A549 (cell line): ENCODE results near the gene DACT2. TPM values are rescaled to one million over a fixed set of nuclear protein-coding genes. Genes with fewer than 3 reads are reported as not detected.

Source experiments
- ATAC-seq, 2 experiments: fragments of 200-7000 bp in 1 of 2; fragments of >200 bp in 1 of 2; cut with Nextera tagmentation in 1 of 2; cut with Tn5 transposase in 1 of 2; 3 replicates each; pipeline versions ENCODE4 v1.8.0 to v1.9.1; 2018 to 2020; ENCODE audit warnings: mild to moderate bottlenecking in 1 of 2, moderate library complexity in 1 of 2
- CTCF ChIA-PET: fragments of 300-600 bp; sonication (Branson Sonifier 250); formaldehyde crosslinking; extraction: SDS; loops from one replicate; lab custom pipeline; 2021; ENCODE audit warnings: antibody characterized with exemption, inconsistent platforms; lab: Yijun Ruan, JAX
- POLR2A ChIA-PET: fragments of 350-600 bp; formaldehyde crosslinking; extraction: SDS; loops from one replicate; lab custom pipeline; 2021; ENCODE audit warnings: antibody characterized with exemption, inconsistent platforms; lab: Yijun Ruan, JAX
- DNase-seq, 2 experiments: peaks; one replicate each; pipeline versions ENCODE4 v3.0.0 to v3.0.0-alpha.2; 2011 to 2016; ENCODE audit warnings: low read depth in 1 of 2, low spot score in 1 of 2
- FAIRE-seq: peaks from 2 replicates; lab custom pipeline; 2011; peaks lifted over from hg19 to GRCh38; lab: Jason Lieb, UNC
- H3K27ac ChIP-seq, 2 experiments: fragments of >200 bp; sonication (Bioruptor Twin); formaldehyde crosslinking; 3 replicates each; pipeline ENCODE4 v1.5.1; 2016 to 2017
- H3K4me1 ChIP-seq: fragments of >200 bp; sonication (Bioruptor Twin); formaldehyde crosslinking; 3 replicates; pipeline ENCODE4 v1.6.1; 2016
- H3K4me2 ChIP-seq: fragments of >200 bp; sonication (Bioruptor Twin); formaldehyde crosslinking; 3 replicates; pipeline ENCODE4 v1.6.1; 2016
- H3K4me3 ChIP-seq: fragments of >200 bp; sonication (Bioruptor Twin); formaldehyde crosslinking; 3 replicates; pipeline ENCODE4 v1.5.1; 2016
- H3K9me3 ChIP-seq: fragments of >200 bp; sonication (Bioruptor Twin); formaldehyde crosslinking; 3 replicates; pipeline ENCODE4 v1.6.1; 2016
- BCL3 ChIP-seq: fragments of >200 bp; sonication (Bioruptor Twin); formaldehyde crosslinking; IDR thresholded peaks from 3 replicates; pipeline ENCODE4 v1.6.1; 2016
- CBX2 ChIP-seq: fragments of 200-600 bp; sonication (generic); IDR thresholded peaks from 2 replicates; pipeline ENCODE4 v1.6.1; 2016; ENCODE audit warnings: low read depth, mild to moderate bottlenecking, borderline replicate concordance
- CBX8 ChIP-seq: fragments of 200-600 bp; sonication (generic); IDR thresholded peaks from 2 replicates; pipeline ENCODE4 v1.6.1; 2016
- CHD2 ChIP-seq: fragments of 150-350 bp; IDR thresholded peaks from 2 replicates; pipeline ENCODE4 v1.6.1; 2014; ENCODE audit warnings: low read length; ENCODE audit not compliant: partially characterized antibody
- CHD4 ChIP-seq: fragments of 200-600 bp; sonication (generic); IDR thresholded peaks from 2 replicates; pipeline ENCODE4 v1.6.1; 2016; ENCODE audit warnings: antibody characterized with exemption, mild to moderate bottlenecking, borderline replicate concordance
- EHF ChIP-seq: fragments of 250-450 bp; sonication (Bioruptor Pico); IDR thresholded peaks from 2 replicates; pipeline ENCODE4 v1.5.0; 2020; ENCODE audit warnings: mild to moderate bottlenecking
- ESRRA ChIP-seq: fragments of 150-350 bp; IDR thresholded peaks from 2 replicates; pipeline ENCODE4 v1.6.1; 2014; ENCODE audit warnings: mild to moderate bottlenecking, low read length, borderline replicate concordance
- FOXS1 ChIP-seq: fragments of 250-450 bp; sonication (Bioruptor Pico); IDR thresholded peaks from 2 replicates; pipeline ENCODE4 v1.5.0; 2020; ENCODE audit warnings: mild to moderate bottlenecking, moderate library complexity
- HDAC2 ChIP-seq: fragments of 200-600 bp; sonication (generic); IDR thresholded peaks from 2 replicates; pipeline ENCODE4 v1.6.1; 2016
- HMGXB4 ChIP-seq: fragments of 250-450 bp; sonication (Bioruptor Pico); IDR thresholded peaks from 2 replicates; pipeline ENCODE4 v1.5.0; 2021; ENCODE audit warnings: mild to moderate bottlenecking, moderate library complexity, borderline replicate concordance
- JUNB ChIP-seq: fragments of >200 bp; sonication (Bioruptor Twin); formaldehyde crosslinking; IDR thresholded peaks from 2 replicates; pipeline ENCODE4 v1.6.1; 2016
- KDM5A ChIP-seq: fragments of 200-600 bp; sonication (generic); IDR thresholded peaks from 2 replicates; pipeline ENCODE4 v1.6.1; 2016; ENCODE audit warnings: antibody characterized with exemption, mild to moderate bottlenecking
- MAX ChIP-seq: IDR thresholded peaks from 2 replicates; pipeline ENCODE4 v1.6.1; 2012
- MYC ChIP-seq: IDR thresholded peaks from 2 replicates; pipeline ENCODE4 v1.6.1; 2012; ENCODE audit warnings: mild to moderate bottlenecking, inconsistent platforms, low read length, improper control_type of control experiment, borderline replicate concordance
- PBX3 ChIP-seq: IDR thresholded peaks from 2 replicates; pipeline ENCODE4 v1.6.1; 2012
- PHF8 ChIP-seq: fragments of 200-600 bp; sonication (generic); IDR thresholded peaks from 2 replicates; pipeline ENCODE4 v1.6.1; 2016; ENCODE audit warnings: low read depth, mild to moderate bottlenecking, antibody characterized with exemption, moderate library complexity, borderline replicate concordance
- POLR2AphosphoS2 ChIP-seq: conservative IDR thresholded peaks from 2 replicates; pipeline ENCODE4 v1.6.1; 2012; ENCODE audit warnings: low read length, improper control_type of control experiment, inconsistent platforms
- RAD21 ChIP-seq, 2 experiments: fragments of >200 bp in 1 of 2; sonication (Bioruptor Twin) in 1 of 2; formaldehyde crosslinking in 1 of 2; IDR thresholded peaks in 1 of 2; conservative IDR thresholded peaks in 1 of 2; 2 replicates in 1 of 2; 3 replicates in 1 of 2; pipeline ENCODE4 v1.6.1; 2012 to 2018; ENCODE audit warnings: inconsistent platforms in 1 of 2
- RARB ChIP-seq: fragments of 250-450 bp; sonication (Bioruptor Pico); IDR thresholded peaks from 2 replicates; pipeline ENCODE4 v1.8.0; 2021; ENCODE audit warnings: mild to moderate bottlenecking, moderate library complexity
- RCOR1 ChIP-seq: fragments of 150-350 bp; IDR thresholded peaks from 2 replicates; pipeline ENCODE4 v1.6.1; 2014; ENCODE audit warnings: antibody characterized with exemption, low read length, low read depth
- SMC3 ChIP-seq: fragments of >200 bp; sonication (Bioruptor Twin); formaldehyde crosslinking; IDR thresholded peaks from 3 replicates; pipeline ENCODE4 v1.6.1; 2018; ENCODE audit warnings: inconsistent platforms
- SREBF2 ChIP-seq: fragments of 450-650 bp; IDR thresholded peaks from 2 replicates; pipeline ENCODE4 v1.6.1; 2014; ENCODE audit warnings: mild to moderate bottlenecking, moderate library complexity
- ZFP36 ChIP-seq: fragments of 450-650 bp; IDR thresholded peaks from 2 replicates; pipeline ENCODE4 v1.6.1; 2014; ENCODE audit warnings: borderline replicate concordance; ENCODE audit not compliant: partially characterized antibody
- ZNF302 ChIP-seq: fragments of 250-450 bp; sonication (Bioruptor Pico); IDR thresholded peaks from 2 replicates; pipeline ENCODE4 v1.9.0; 2021; ENCODE audit warnings: inconsistent platforms, mild to moderate bottlenecking, moderate library complexity
- ZSCAN20 ChIP-seq: fragments of 250-450 bp; sonication (Bioruptor Pico); IDR thresholded peaks from 2 replicates; pipeline ENCODE4 v1.8.0; 2022; ENCODE audit warnings: mild to moderate bottlenecking, moderate library complexity
- WGBS: methylation state at CpG from one replicate; pipeline ENCODE4 v1.1.6; 2017; ENCODE audit errors: missing lambda C conversion rate; 5-methylcytosine and 5-hydroxymethylcytosine counted together
- polyA plus RNA-seq, 4 experiments: library from polyadenylated mRNA; depleted of rRNA in 3 of 4; stranded (reverse); fragments of >200 nt; fragmentation: RNase III in 1 of 4; extraction: RNeasy Plus Mini Kit Qiagen cat#74134 plus additional on column Dnase treatment in 1 of 4; gene quantifications; 2 replicates in 3 of 4; 3 replicates in 1 of 4; pipeline ENCODE4 v1.2.3, GENCODE V29; 2011 to 2017

The DACT2 gene
- polyA plus RNA-seq, 2 of the 4 experiments (the other 2 are of a cell fraction): 0.63 to 1.5 TPM

GRCh38 chr6:168333039-168333438, 13.5 kb upstream of the DACT2 start:
- DNase-seq (peak; percentile 37 to 42), FAIRE-seq (no peak), ATAC-seq (peak; percentile 50 to 78; a peak in 4 of 6 replicates)
- Histone ChIP-seq H3K4me3 (no peak overlapping the region), H3K9me3 (no peaks in the 10 kb centered on the region), H3K27ac (no peak overlapping the region), H3K4me2 (no peak overlapping the region), H3K4me1 (no peaks in the 10 kb centered on the region)
- ChIA-PET POLR2A (no interaction called here), CTCF (interaction anchor here (0.8 to 1.4 kb wide), 2 partner anchors 10 to 57 kb away, joined by 3 to 5 read pairs; no protein-coding TSS in a partner anchor)
- TF ChIP-seq SREBF2 (no peak), RAD21 (conservative IDR thresholded peaks at IDR 0.05 in 1 of 2, IDR thresholded peaks at IDR 0.05 in 1 of 2) (0 out of 5 replicates have a peak, but pooled peaks of 1 of the 2 experiments have one; percentile 14)
- WGBS: 55% methylated on average over 5 of the region's 5 CpGs

- Histone ChIP-seq H3K27ac (no peak overlapping the region), H3K4me3 (no peak overlapping the region), H3K4me2 (no peak overlapping the region), H3K9me3 (no peaks in the 10 kb centered on the region)
- no peak for ATAC-seq
- ChIA-PET CTCF (interaction anchor here (1.4 kb wide), 1 partner anchor 11 kb away, joined by 5 read pairs; no protein-coding TSS in a partner anchor), POLR2A (no interaction called here)
- DNase-seq: no peak
- FAIRE-seq: no peak
- WGBS: 66% methylated on average over 12 of the region's 13 CpGs
- TF ChIP-seq HMGXB4 (CRISPR knock-in tag) (no peak), MYC (no peak), JUNB (no peak), PBX3 (no peak), EHF (no peak), CHD4 (no peak), ZFP36 (no peak), RARB (CRISPR knock-in tag) (no peak), BCL3 (no peak)
- TF ChIP-seq, all 56 proteins: peak for 0
- no peaks in the 10 kb centered on the region for H3K4me1 ChIP-seq
Observed at GRCh38 chr6:168332020-168332419, 12.4 kb upstream of the DACT2 start.

- Histone ChIP-seq H3K4me3 (no peak overlapping the region), H3K4me1 (peaks cover 4% of the 10 kb centered on the region; the same call in 1 of the 3 replicates), H3K4me2 (no peak overlapping the region), H3K27ac (no peak overlapping the region), H3K9me3 (no peaks in the 10 kb centered on the region)
- 38% methylated on average over 4 of the region's 4 CpGs for WGBS
- POLR2A ChIA-PET: no interaction called here
- TF ChIP-seq ESRRA: no peak
- ATAC-seq: no peak
- CTCF ChIA-PET: no interaction called here
- no peak for DNase-seq
- FAIRE-seq: no peak
Observed at GRCh38 chr6:168331058-168331457, 11.5 kb upstream of the DACT2 start.

GRCh38 chr6:168330403-168330802, 10.8 kb upstream of the DACT2 start:
- no peak for DNase-seq
- no peak overlapping the region for H3K4me2 ChIP-seq
- H3K4me3 ChIP-seq: no peak overlapping the region
- CTCF ChIA-PET: no interaction called here
- H3K4me1 ChIP-seq: peaks cover 4% of the 10 kb centered on the region; the same call in 1 of the 3 replicates
- POLR2A ChIA-PET: no interaction called here
- no peaks in the 10 kb centered on the region for H3K9me3 ChIP-seq
- no peak for ATAC-seq
- 91% methylated on average over 10 of the region's 10 CpGs for WGBS
- no peak overlapping the region for H3K27ac ChIP-seq
- FAIRE-seq: no peak
- TF ChIP-seq CHD2 (no peak), EHF (no peak), RCOR1 (no peak), CBX8 (no peak), SREBF2 (no peak), SMC3 (no peak), HDAC2 (no peak), HMGXB4 (CRISPR knock-in tag) (no peak), ZSCAN20 (no peak), CBX2 (no peak), PHF8 (no peak), MAX (no peak), CHD4 (no peak), POLR2AphosphoS2 (no peak), FOXS1 (CRISPR knock-in tag) (no peak), KDM5A (no peak), ZNF302 (CRISPR knock-in tag) (no peak)
